Endodermal cell (in vitro differentiated cells): ENCODE data around the gene PARM1. TPM values are rescaled to one million over a fixed set of nuclear protein-coding genes. Genes with fewer than 3 reads are reported as not detected.

Experiments used
- DNase-seq: peaks from one replicate; pipeline ENCODE4 v3.0.0-alpha.2; 2017
- H3K27ac ChIP-seq: 2 replicates; pipeline ENCODE4 v1.5.1; 2013; ENCODE audit warnings: mild to moderate bottlenecking, low read depth, low read length, moderate library complexity
- H3K27me3 ChIP-seq: 2 replicates; pipeline ENCODE4 v1.6.1; 2013; ENCODE audit warnings: mild to moderate bottlenecking, low read length, moderate library complexity; ENCODE audit not compliant: insufficient read depth, control insufficient read depth, poor library complexity, severe bottlenecking
- H3K36me3 ChIP-seq: 2 replicates; pipeline ENCODE4 v1.7.0; 2013; ENCODE audit warnings: mild to moderate bottlenecking, low read length, moderate library complexity; ENCODE audit not compliant: control insufficient read depth, insufficient read depth
- H3K4me1 ChIP-seq: one replicate; pipeline ENCODE4 v1.7.0; 2013; ENCODE audit warnings: low read length; ENCODE audit not compliant: control insufficient read depth, insufficient read depth
- H3K4me3 ChIP-seq: 2 replicates; pipeline ENCODE4 v1.5.1; 2013; ENCODE audit warnings: mild to moderate bottlenecking, low read length, moderate library complexity
- H3K9ac ChIP-seq: 2 replicates; pipeline ENCODE4 v1.6.1; 2013; ENCODE audit warnings: mild to moderate bottlenecking, low read length, moderate library complexity; ENCODE audit not compliant: poor library complexity, severe bottlenecking; ENCODE audit errors: extremely low read depth
- H3K9me3 ChIP-seq: 2 replicates; pipeline ENCODE4 v1.6.1; 2013; ENCODE audit warnings: mild to moderate bottlenecking, low read length, moderate library complexity; ENCODE audit not compliant: control insufficient read depth
- H3K27ac Mint-ChIP-seq: 2 replicates; pipeline ENCODE4 v1.8.0; 2020; ENCODE audit warnings: mixed read lengths
- H3K27me3 Mint-ChIP-seq: 2 replicates; pipeline ENCODE4 v1.8.0; 2021; ENCODE audit warnings: mild to moderate bottlenecking, mixed read lengths; ENCODE audit not compliant: insufficient read depth
- H3K36me3 Mint-ChIP-seq: 2 replicates; pipeline ENCODE4 v1.8.0; 2020; ENCODE audit warnings: low read depth, mixed read lengths
- H3K4me1 Mint-ChIP-seq: 2 replicates; pipeline ENCODE4 v1.8.0; 2020; ENCODE audit warnings: mixed read lengths
- H3K4me3 Mint-ChIP-seq: 2 replicates; pipeline ENCODE4 v1.8.0; 2020; ENCODE audit warnings: mild to moderate bottlenecking, moderate library complexity, mixed read lengths
- H3K9me3 Mint-ChIP-seq: 2 replicates; pipeline ENCODE4 v1.8.0; 2020; ENCODE audit warnings: mild to moderate bottlenecking, mixed read lengths
- WGBS, 2 experiments: methylation state at CpG; one replicate each; pipeline versions ENCODE4 v1.1.5 to v1.1.7; 2013; ENCODE audit warnings: missing lambda C conversion rate in 2 of 2, mixed read lengths in 1 of 2; ENCODE audit not compliant: insufficient coverage in 1 of 2, insufficient read length in 1 of 2; 5-methylcytosine and 5-hydroxymethylcytosine counted together
- total RNA-seq, 2 donors: library from RNA; stranded (reverse); fragmentation: NEBNext Ultra II Directional in 1 of 2; extraction: Animal tissue kit (Norgen Biotek cat#: 25700) in 1 of 2; gene quantifications; 2 replicates in 1 of 2; 3 replicates in 1 of 2; pipeline ENCODE4 v1.2.1, GENCODE V29; 2021
- TF ChIP-seq, protein P1 (sequence below): fragments of 200-600 bp; sonication (generic); conservative IDR thresholded peaks from 2 replicates; pipeline ENCODE4 v1.5.0; 2021; ENCODE audit warnings: antibody characterized with exemption, mild to moderate bottlenecking

PARM1 gene
- total RNA-seq, 2 donors from 2014 or later, result 0.13 to 1.1 TPM

DNA sequence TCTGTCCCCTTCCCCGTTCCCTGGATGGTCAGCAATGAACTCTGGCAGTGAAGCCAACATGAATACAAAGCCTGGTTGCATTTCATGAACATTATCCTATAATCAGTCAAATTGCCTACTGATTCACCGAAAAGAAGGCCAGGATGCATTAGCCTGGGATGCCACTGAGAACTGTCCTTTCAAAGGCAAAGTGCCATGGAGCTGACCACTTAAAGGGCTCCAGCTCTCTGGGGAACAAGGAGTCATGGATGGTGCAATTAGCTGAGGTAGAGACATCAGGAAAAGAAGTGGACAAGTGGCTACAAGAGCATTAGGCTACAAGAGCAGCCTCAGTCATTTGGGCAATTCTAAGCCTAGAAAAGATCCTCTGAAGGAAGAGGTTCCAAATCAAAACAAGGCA lies 69.0 kb downstream of the PARM1 start:
- H3K27me3 ChIP-seq, result no peaks in the 10 kb centered on the region
- peaks cover 4% of the 10 kb centered on the region for H3K9me3 Mint-ChIP-seq
- H3K36me3 ChIP-seq, result no peaks in the 10 kb centered on the region
- TF ChIP-seq, protein P1, sequence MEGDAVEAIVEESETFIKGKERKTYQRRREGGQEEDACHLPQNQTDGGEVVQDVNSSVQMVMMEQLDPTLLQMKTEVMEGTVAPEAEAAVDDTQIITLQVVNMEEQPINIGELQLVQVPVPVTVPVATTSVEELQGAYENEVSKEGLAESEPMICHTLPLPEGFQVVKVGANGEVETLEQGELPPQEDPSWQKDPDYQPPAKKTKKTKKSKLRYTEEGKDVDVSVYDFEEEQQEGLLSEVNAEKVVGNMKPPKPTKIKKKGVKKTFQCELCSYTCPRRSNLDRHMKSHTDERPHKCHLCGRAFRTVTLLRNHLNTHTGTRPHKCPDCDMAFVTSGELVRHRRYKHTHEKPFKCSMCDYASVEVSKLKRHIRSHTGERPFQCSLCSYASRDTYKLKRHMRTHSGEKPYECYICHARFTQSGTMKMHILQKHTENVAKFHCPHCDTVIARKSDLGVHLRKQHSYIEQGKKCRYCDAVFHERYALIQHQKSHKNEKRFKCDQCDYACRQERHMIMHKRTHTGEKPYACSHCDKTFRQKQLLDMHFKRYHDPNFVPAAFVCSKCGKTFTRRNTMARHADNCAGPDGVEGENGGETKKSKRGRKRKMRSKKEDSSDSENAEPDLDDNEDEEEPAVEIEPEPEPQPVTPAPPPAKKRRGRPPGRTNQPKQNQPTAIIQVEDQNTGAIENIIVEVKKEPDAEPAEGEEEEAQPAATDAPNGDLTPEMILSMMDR, result no peak
- no peak overlapping the region for H3K9ac ChIP-seq
- no peak for DNase-seq
- no peak overlapping the region for H3K4me3 ChIP-seq
- H3K27ac Mint-ChIP-seq, result no peak overlapping the region
- no peaks in the 10 kb centered on the region for H3K9me3 ChIP-seq
- peaks cover 12% of the 10 kb centered on the region for H3K4me1 Mint-ChIP-seq
- H3K27ac ChIP-seq, result no peak overlapping the region
- no peaks in the 10 kb centered on the region for H3K36me3 Mint-ChIP-seq
- 90 to 100% methylated on average over 1 to 2 of the region's 2 CpGs for WGBS, 2 experiments
- peaks cover 3% of the 10 kb centered on the region for H3K4me1 ChIP-seq
- H3K27me3 Mint-ChIP-seq, result peaks cover 3% of the 10 kb centered on the region
- no peak overlapping the region for H3K4me3 Mint-ChIP-seq

DNA sequence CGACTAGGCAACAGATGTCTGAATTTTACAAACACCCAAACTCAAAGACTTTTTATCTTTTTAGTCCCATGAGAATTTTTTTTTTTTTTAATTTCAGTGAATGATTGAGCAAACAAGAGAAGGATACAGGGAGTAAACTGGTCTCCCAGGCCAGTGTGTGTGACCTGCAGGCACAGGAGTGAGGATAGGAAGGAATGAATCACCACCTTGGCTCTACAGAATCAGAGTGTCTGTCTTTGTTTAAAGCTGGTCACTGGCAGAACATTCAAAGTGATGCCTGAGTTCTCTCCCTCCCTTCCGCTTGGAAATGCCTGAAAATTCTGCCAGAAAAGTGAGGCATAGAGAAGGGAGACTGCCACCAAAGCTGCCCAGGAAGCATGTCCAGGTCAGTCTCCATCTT lies 69.5 kb downstream of the PARM1 start:
- H3K36me3 Mint-ChIP-seq, result no peaks in the 10 kb centered on the region
- Histone ChIP-seq H3K27me3 (no peaks in the 10 kb centered on the region), H3K4me3 (no peak overlapping the region), H3K9ac (no peak overlapping the region), H3K4me1 (no peaks in the 10 kb centered on the region), H3K9me3 (peaks cover under 1% of the 10 kb centered on the region), H3K27ac (no peak overlapping the region), H3K36me3 (no peaks in the 10 kb centered on the region)
- peaks cover 5% of the 10 kb centered on the region for H3K27me3 Mint-ChIP-seq
- WGBS, 2 experiments, result 89 to 100% methylated on average over 1 of the region's 2 CpGs
- no peak overlapping the region for H3K27ac Mint-ChIP-seq
- TF ChIP-seq, protein P1, result no peak
- H3K4me1 Mint-ChIP-seq, result peaks cover 7% of the 10 kb centered on the region
- H3K4me3 Mint-ChIP-seq, result no peak overlapping the region
- peaks cover 9% of the 10 kb centered on the region for H3K9me3 Mint-ChIP-seq
- no peak for DNase-seq

DNA sequence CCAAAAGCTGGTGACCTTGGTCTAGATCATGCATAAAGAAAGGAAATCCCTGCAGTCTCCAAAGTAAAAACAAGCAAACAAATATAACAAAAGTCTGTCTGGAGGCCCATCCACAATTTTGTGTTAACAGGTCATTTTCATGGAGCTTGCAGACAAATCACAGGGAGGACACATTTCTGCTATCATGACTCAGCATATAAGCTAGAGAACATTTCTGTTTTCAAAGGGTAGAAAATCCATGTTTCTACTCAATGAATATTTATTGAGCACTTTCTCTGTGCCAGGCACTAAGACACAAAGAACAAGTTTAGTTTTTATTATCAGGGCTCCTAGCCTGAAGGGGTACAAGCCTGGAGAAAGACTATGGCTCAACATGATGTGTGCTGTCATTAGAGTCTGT lies 71.1 kb downstream of the PARM1 start:
- H3K27ac Mint-ChIP-seq, result no peak overlapping the region
- Histone ChIP-seq H3K27me3 (no peaks in the 10 kb centered on the region), H3K4me3 (no peak overlapping the region), H3K36me3 (no peaks in the 10 kb centered on the region), H3K9ac (no peak overlapping the region), H3K4me1 (no peaks in the 10 kb centered on the region), H3K9me3 (peaks cover 3% of the 10 kb centered on the region), H3K27ac (no peak overlapping the region)
- peaks cover 6% of the 10 kb centered on the region for H3K4me1 Mint-ChIP-seq
- DNase-seq, result no peak
- peaks cover 13% of the 10 kb centered on the region for H3K9me3 Mint-ChIP-seq
- H3K36me3 Mint-ChIP-seq, result no peaks in the 10 kb centered on the region
- no peak overlapping the region for H3K4me3 Mint-ChIP-seq
- H3K27me3 Mint-ChIP-seq, result peaks cover 5% of the 10 kb centered on the region
- TF ChIP-seq, protein P1, result no peak
